Fibroblast of mammary gland (primary cell): Measurements from ENCODE around the gene OPHN1.

Experiments used
- DNase-seq: peaks from one replicate; pipeline ENCODE4 v3.0.0-alpha.2; 2010; ENCODE audit warnings: low read depth
- H3K4me3 ChIP-seq: 2 replicates; pipeline ENCODE4 v1.5.1; 2011; ENCODE audit warnings: low read depth, mild to moderate bottlenecking, low read length, moderate library complexity; ENCODE audit not compliant: control insufficient read depth
- TF ChIP-seq, protein P1 (sequence below): conservative IDR thresholded peaks from 2 replicates; pipeline ENCODE4 v1.5.1; 2011; ENCODE audit warnings: low read depth, low read length, inconsistent platforms; ENCODE audit not compliant: control insufficient read depth, insufficient read depth

The OPHN1 gene

DNA sequence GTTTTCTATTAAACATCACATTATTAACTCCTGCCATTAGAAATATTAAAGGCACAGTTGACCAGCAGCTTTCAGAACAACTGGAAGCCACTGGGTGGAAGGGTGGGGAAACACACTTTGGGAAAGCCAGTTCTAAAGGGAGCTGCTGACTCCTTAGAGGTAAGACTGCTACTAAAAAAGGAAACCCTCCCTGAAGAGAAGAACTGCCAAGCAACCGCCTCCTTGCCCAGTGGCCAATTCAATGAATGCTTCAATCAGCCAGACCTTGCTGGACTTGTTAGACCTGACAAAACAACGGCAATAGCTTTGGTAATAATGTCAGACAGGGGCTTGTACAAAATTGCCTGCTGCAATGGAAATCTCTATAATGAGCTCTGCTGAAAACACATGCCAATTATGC, 15.6 kb downstream of the OPHN1 start:
- no peak overlapping the region for H3K4me3 ChIP-seq
- TF ChIP-seq, protein P1, sequence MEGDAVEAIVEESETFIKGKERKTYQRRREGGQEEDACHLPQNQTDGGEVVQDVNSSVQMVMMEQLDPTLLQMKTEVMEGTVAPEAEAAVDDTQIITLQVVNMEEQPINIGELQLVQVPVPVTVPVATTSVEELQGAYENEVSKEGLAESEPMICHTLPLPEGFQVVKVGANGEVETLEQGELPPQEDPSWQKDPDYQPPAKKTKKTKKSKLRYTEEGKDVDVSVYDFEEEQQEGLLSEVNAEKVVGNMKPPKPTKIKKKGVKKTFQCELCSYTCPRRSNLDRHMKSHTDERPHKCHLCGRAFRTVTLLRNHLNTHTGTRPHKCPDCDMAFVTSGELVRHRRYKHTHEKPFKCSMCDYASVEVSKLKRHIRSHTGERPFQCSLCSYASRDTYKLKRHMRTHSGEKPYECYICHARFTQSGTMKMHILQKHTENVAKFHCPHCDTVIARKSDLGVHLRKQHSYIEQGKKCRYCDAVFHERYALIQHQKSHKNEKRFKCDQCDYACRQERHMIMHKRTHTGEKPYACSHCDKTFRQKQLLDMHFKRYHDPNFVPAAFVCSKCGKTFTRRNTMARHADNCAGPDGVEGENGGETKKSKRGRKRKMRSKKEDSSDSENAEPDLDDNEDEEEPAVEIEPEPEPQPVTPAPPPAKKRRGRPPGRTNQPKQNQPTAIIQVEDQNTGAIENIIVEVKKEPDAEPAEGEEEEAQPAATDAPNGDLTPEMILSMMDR, result no peak
- no peak for DNase-seq

DNA sequence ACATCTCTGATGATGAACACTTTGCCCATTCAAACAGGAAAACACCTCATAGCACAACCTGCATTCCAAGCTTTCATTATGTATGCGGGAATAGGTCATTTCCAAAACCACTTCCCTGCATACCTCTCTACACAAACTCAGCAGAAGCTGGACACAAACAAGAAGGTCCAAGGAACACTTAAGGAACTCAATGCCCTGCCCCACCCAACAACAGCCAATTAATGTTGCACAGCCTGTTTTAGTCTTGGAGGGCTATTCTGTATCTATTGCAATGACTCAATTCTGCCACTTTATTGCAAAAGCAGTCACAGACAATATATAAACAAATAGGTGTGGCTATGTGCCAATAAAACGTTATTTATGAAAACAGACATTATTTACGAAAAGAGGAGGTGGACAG, 16.7 kb downstream of the OPHN1 start:
- H3K4me3 ChIP-seq, result no peak overlapping the region
- DNase-seq, result peak; percentile 38
- TF ChIP-seq, protein P1, result no peak

DNA sequence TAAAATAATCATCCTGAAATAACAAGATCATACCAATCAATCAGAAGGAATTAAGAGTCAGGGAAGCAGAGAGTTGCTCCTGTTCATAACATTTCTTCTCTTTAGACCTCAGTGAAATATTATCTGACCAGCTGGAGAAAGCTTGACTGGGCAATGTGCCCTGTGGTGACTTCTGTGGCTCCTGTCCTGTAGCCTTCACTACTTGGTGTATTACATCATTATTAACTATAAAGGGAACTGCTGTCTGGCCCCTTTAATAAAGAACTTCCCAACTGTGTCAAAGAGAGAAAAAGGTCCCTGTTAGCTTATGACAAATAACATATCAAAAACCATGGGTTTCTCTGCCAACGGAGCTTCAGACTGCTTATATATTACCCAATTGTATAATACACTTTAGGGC, 18.0 kb downstream of the OPHN1 start:
- no peak overlapping the region for H3K4me3 ChIP-seq
- TF ChIP-seq, protein P1, result no peak
- DNase-seq, result peak; percentile 66

- DNase-seq, result no peak
- TF ChIP-seq, protein P1, result no peak
- no peak overlapping the region for H3K4me3 ChIP-seq
Measured at GRCh38 chrX:68413254-68413653, 20.0 kb downstream of the OPHN1 start.

DNA sequence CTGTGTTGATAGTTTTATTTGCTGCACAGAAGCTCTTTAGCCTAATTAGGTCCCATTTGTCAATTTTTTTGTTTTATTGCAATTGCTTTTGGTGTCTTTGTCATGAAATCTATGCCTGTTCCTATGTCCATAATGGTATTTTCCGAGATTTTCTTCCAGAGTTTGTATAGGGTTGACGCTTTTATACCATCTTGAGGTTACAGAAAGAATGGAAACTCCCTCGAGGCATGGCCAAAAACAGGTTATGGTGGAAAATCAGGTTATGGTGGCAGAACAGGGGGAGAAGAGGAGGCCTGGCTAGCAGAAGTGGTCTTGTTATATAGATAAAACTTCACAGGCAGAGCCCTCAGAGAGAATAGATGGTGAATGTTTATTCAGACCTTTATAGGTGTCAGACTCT, 21.6 kb downstream of the OPHN1 start:
- TF ChIP-seq, protein P1, result no peak
- no peak overlapping the region for H3K4me3 ChIP-seq
- DNase-seq, result no peak

DNA sequence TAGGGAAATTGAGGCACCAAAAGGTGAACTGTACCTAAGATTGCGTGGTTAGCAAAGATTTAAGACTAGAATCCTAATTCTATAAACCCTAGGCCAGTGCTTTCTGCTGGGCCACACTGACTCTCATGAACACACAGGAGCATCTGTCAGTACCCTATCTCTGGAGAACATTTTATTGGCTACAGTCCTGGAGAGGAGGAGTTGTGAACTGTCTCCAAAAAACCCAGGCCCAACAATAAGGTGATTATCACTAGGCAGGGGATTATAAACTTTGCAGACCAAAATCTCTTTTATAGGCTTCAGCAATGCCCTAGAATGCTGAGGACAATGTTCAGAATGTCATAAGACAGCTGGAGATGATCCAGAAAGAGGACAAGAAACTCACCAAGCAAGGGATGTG, 24.1 kb downstream of the OPHN1 start:
- H3K4me3 ChIP-seq, result no peak overlapping the region
- TF ChIP-seq, protein P1, result no peak
- no peak for DNase-seq

DNA sequence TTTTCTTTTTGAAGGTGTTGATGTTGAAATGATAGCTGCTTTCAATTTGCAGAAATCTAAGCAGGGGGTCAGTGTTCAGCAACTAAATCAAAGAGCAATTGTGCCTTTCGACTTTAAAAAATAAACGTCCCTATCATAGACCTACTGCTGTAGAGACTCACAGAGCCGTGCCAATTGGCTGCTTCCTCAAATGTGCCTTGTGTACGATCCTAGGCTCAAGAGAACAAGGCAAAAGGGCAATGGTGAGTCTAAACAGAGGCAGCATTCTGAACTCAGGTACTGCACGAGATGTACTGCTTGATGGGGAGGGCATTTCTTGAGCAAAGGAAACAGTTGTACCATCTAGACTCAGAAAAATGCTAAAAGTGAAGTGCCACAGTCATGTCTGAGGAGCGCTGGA, 29.8 kb downstream of the OPHN1 start:
- TF ChIP-seq, protein P1, result no peak
- no peak for DNase-seq
- no peak overlapping the region for H3K4me3 ChIP-seq
